NCI-H2171 (cell line): ENCODE measurements around the gene ANXA11.
"Not testable (repeated sequence)": the region's sequence is repeated elsewhere in the genome, so short reads cannot be mapped to it uniquely, and the experiment has no call there.

Source experiments
- DNase-seq: peaks from one replicate; lab custom pipeline; 2025; lab: John Stamatoyannopoulos, UW

The ANXA11 gene

DNA sequence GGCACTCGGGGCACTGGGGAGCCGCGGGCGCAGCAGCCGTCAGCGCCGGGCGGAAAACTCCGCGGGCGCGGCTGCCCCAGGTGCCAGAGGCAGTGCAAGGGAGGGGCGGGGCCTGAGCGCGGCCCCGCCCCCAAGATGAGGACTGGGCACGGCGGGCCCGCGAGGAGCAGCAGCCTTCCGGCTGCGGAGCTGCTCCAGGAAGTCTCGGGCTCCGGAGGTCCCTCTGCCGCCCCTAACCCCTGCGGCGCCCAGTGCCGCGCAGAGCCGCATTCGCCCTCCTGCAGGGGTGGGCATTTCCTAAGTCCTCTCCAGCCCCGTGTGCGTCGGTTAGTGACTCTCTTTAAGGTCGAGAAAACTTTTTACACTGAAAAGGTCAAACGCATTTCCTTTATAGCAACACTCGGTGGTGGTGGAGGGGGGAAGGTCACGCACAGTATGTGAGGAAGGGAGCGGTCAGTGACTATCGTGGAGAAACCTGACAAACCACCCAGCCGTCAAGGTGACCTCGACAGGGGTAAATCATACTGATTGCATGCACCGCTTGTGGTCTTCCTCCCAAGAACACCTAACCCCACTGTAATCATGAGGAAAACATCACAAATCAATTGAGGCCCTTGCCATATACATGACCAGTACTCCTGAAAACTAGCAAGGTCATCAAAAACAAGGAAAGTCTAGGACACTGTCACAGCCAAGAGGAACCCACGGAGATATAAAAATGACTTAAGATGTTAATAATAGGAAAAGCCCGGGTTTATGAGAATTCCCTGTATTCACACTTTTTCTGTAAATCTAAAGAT, at the start of gene ANXA11:
Gene ANXA11, minus strand, starts transcription at position 61 of the 800 bp plus-strand sequence. CDS start 32,676 bp downstream, outside the sequence.
- peak; percentile 57 for DNase-seq

DNA sequence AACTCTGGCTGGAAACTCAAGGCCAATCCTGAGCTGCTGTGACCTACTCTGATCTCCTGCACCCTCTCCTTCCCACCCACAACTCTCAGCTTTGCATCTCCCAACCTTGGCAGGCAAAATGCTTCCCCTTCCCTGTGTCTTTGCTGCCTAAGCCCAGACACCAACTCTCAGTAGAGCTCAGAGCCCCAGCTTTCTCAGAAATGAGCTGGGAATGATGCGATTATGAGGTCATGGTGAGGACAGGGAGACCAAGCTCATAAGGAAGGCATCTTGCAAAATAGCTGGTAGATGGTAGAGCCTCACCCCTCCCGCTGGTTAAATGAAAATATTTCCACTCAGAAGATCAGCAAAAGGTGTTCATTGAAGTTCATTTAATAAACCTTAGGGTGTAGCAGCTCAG, 49.4 kb upstream of the ANXA11 start:
- not testable (repeated sequence) for DNase-seq

DNA sequence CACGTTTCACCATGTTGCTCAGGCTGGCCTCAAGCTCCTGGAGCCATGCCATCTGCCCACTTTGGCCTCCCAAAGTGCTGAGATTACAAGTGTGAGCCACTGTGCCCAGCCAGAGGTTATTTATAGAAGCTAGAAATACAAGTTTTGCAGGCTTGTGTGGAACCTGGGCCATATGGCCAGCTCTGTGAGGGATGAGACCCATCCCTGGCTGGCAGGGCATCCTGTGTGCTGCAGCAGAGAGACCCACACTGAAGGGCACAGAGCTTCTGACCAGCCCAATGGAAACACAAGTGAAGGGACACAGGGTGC, 48.6 kb upstream of the ANXA11 start:
- not testable (repeated sequence) for DNase-seq

DNA sequence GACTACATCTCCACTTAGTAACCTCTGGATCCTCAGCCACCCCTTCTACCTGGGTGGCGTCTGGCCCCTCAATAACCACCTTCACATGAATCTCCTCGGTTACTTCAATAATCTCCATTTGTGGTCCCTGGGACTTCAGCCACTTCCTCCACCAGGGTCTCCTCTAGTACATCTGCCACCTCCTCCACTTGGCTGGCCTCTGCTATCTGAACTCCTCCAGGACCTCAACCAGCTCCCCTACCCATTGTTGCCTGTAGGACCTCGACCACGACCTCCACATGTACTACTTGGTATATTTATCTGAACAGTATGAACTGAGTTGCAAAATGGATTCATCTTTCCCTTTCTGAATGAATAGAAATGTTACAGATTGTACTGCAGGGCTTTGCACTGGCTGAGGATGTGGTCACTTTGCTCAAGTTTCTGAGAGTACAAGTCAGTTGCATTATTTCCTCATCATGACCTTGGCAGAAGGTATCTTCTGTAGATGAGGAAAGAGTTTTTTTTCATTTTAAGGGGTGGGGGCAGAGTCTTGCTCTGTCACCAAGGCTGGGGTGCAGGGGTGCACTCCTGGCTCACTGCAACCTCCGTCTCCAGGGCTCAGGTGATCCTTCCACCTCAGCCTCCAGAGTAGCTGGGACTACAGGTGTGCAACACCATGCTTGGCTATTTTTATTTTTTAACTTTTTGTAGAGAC, 48.1 kb upstream of the ANXA11 start:
- DNase-seq, result no peak

DNA sequence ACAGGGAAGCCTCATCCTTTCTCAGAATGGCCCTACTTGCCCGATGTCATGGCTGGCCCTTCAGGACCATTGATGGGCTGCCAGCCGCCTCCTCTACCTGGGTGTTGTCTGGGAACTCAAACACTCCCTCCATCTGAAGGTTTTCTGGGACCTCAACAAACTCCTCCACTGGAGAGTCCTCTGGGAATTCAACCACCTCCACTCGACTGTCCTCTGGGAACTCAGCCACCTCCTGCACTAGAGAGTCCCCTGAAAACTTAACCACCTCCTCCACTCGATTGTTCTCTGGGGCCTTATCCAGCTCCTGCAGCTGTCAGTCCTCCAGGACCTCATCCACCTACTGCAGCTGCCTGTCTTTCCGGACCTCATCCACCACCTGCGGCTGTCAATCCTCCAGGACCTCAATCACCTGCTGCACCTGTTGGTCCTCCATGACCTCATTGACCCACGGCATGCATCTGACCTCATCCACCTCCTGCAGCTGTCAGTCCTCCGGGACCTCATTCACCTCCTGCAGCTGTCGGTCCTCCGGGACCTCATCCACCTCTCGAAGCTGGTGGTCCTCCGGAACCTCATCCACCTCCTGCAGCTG, 47.1 kb upstream of the ANXA11 start:
- no peak for DNase-seq

DNA sequence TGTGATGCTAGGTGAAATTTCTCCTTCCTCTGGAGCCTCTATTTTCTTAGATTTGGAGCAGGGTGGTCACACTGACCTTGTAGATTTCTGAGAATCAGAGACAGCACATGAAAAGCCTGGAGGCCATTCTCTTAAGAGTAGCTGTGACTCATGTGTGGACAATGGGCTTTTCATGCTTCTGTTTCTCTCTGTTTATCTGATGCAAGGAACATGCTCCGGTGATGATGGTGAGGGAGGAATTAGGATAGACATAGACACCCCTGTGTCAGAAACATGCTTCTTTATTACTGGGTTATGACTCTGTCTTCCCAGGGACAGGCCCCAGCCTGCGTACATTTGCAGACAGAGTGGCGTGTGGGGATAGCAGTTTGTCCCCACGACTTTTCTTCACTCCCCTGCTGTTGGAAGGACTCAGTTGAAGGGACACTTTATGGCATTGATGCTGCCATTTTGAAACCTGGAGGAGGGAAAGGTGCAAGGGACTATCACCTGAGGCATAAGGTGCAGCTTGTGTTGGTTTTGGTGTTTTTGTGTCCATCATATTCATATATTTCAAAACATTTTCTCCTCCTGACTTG, 46.5 kb upstream of the ANXA11 start:
- DNase-seq, result not testable (repeated sequence)

DNA sequence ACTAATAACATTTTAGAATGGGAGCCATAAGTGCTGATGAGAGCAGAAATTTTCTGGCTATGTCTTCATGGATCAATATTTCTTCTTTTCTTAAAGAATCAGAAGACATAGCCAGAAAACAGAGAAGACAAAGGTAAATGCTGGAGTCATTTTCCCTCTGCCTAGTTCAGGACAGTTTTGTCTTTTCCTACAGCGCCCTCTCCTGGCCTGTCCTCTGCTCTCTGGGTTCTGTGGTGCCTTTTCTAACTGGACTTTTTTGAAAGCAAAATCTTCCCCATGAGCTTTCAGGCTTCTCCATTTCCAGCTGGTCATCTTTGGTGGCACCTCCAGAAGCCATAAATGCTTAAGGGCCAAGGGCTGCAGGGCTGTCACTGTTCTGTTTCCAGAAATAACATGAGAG, 45.1 kb upstream of the ANXA11 start:
- not testable (repeated sequence) for DNase-seq

DNA sequence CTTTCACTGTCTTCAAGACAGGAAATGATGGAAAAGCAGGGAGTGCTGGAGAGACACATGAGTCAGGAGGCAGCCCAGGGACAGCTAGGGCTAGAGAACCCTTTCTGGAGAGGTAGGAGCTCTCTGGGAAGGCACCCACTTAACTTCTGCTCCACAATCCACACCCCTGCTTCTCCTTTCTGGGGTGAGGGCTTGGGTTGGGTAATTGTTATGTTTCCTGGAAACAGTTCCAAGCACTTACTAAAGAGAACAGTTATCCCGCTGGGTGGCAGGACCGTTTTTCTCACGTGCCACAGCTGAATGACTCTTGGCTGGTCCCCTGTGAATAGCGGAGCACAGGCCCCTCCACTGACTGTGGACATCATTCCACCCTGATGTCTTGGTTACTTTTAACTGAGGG, 44.6 kb upstream of the ANXA11 start:
- not testable (repeated sequence) for DNase-seq

DNA sequence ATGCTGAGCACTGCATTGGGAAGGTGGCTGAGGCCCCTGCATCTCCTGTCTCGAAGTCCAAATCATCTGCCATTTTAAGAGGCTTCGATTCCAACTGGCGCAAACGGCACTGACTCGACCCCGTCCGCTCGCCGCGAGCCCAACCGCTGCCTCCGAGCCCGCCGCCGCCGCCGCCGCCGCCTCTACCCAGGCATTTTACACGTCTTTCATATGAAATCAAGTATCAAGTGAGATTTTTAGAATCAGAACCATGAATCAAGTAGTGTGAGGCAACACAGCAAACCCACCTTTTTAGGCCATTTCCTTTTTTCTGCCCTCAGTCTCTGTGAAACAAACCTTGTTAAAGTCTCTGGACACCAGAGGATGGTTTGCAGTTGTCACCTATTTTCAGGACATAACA, 42.3 kb upstream of the ANXA11 start:
- not testable (repeated sequence) for DNase-seq

DNA sequence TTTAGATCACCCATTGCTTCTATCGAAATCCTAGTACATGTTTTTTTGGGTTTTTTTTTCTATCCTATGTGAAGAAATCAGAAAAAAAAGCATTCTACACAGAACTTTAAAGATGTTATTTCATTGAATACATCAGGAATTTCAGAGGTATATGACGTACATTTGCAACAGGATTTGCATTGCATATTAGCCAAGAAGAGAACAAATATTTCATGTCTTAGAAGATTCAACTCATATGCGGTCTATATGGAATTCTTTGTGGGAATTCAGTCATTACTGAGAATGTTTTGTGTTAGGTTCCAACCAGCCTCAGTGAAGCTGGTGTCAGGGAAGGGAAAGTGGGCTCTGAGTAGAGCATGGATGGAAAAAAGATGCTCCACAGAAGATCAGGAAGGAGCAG, 39.0 kb upstream of the ANXA11 start:
- DNase-seq, result not testable (repeated sequence)

DNA sequence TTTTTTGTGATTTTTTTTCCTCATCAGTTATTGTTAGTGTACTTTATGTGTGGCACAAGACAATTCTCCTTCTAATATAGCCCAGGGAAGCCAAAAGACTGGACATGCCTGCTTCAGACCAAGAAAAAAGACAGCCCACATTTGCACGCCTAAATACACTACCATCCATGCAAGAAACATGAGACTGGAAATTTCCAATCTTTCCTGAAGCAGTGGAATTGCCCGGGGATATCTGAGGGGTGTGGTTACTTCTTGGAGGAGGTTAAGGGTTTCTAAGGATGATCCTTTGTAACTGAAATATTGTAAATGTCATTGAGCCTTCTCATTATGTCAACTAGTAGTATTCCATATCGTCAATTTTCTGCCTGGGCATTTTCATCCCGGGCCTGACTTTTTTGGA, 37.0 kb upstream of the ANXA11 start:
- not testable (repeated sequence) for DNase-seq

DNA sequence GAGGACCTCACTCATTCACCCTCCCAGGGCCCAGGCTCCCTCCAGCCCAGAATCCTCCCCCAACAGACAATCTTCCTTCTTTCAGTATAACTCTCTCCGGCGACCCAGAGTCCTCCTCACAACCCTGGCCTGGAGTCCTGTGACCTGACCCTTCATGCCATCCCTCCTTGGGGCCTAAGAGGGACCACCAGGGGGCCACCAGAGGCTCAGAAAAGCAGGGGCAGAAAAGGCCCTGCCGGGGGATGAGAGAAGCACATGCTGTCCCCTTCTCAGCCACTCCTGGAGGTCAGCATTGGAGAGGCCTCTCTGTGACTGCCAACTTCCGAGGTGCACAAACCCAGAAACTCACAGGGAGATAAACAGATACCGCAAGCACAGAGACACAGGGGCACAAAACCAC, 31.1 kb upstream of the ANXA11 start:
- DNase-seq, result not testable (repeated sequence)

DNA sequence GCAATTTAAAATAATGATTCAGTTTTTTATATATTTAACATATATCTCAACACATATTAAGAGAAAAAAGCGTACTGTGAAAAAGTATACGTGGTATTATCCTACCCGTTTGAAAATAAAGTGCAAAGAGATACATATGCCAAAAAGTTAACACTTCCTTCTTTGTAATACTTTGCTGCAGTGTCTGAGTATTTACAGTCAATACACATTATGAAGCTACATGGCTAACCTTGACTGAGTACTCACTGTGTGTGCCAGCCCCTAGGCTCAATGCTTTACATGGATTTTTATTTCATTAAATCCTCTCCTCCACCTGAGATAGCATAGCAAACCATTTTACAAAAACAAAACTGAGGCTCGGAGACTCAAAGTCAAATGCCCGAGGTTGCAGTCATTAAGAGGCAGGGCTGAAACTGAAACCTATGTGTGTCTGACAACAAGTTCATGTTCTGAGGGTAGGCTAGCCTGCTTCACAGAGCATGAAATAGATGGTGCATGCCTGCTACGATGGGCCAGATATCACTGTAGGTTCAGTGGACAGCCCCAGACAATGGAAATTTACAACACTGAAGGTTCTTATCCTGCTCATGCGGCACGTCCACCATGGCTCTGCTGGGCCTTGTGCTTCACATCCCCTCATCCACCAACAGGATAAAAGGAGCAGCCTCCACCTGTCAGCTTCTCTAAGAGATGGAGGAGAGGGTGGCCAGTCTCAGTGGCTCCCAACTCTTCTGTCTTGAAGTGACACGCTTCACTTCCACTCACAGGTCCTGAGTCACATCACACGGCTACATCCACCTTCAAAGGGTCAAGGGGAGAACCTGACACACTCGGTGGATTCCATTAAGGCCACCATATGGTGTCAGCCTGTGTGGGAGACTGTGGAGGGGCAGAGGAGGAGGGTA, 29.2 kb upstream of the ANXA11 start:
- not testable (repeated sequence) for DNase-seq

DNA sequence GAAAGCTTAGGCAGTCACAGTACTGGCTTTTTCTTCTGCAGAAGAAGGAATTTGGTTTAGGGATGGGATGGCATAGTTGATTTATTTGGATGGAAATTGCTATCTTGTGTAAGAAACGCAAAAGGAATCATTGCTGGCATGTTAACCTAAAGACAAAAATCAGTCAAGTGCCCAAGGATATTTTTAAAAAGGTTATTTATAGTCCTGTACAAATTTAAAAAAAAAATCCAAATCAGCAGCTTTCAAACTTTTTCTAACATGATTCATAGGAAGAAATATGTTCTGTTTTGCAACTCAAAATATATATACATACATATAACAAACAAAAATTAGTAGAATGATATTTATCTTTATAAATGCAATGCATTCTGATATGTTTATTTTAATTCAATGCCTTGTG, 28.5 kb upstream of the ANXA11 start:
- not testable (repeated sequence) for DNase-seq

DNA sequence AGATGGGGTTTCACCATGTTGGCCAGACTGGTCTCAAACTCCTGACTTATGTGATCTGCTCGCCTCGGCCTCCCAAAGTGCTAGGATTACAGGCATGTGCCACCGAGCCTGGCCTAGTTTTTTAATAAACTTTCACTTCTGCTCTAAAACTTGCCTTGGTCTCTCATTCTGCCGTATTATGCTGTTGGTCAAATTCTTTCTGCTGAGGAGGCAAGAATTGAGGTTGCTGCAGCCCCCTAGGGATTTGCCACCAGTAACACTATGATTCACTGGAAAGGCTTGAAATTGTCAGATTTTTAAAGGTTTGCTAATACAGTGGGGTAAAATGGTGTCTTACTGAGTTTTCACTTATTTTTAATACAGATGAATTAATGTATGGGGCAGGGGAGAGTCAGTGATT, 21.4 kb upstream of the ANXA11 start:
- DNase-seq, result not testable (repeated sequence)

DNA sequence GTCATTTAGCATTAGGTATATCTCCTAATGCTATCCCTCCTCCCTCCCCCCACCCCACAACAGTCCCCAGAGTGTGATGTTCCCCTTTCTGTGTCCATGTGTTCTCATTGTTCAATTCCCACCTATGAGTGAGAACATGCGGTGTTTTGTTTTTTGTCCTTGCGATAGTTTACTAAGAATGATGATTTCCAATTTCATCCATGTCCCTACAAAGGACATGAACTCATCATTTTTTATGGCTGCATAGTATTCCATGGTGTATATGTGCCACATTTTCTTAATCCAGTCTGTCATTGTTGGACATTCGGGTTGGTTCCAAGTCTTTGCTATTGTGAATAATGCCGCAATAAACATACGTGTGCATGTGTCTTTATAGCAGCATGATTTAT, 17.7 kb upstream of the ANXA11 start:
- DNase-seq, result not testable (repeated sequence)

DNA sequence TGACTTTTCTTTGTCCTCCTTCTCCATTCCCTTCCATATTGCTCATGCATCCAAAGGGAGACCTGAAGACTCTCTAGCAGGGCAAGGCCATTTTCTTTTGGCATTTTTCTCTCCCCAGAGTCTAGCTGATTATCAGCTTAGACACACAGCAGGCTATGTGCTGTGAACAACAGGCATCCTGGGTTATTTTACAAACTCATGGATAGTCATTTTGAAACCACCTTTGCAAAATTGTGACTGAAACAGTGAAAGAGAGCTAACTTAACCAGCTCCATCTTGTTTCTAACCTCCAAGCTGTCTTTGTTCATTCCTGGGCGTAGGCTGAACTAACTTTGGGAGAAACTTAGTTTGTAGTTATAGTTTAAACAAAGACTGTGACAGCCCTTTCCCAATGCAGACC, 13.5 kb upstream of the ANXA11 start:
- not testable (repeated sequence) for DNase-seq

DNA sequence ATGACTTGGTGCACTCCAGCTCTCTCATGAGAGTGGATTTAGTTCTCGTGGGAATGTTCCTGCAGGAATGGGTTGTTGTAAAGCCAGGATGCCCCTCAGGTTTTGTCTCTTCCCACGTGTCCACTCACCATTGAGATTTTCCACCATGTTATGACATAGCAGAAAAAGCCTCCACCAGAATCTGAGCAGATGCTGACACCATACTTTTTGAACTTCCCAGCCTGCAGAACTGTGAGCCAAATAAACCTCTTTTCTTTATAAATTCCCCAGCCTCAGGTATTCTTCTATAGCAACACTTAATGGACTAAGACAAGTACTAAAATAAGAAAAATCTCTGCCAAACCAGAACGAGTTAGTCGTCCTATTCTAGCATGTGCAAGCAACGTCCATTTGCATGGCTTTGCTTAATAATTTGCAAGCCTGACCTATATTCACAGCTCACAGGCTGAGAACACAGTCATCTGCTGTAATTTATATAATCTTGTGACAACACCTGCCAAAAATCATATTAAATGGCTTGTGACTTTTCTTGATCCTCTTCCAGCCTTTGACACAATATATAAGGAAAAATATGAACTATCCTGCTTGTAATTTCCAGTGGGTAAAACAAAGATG, 9.1 kb upstream of the ANXA11 start:
- DNase-seq, result not testable (repeated sequence)

DNA sequence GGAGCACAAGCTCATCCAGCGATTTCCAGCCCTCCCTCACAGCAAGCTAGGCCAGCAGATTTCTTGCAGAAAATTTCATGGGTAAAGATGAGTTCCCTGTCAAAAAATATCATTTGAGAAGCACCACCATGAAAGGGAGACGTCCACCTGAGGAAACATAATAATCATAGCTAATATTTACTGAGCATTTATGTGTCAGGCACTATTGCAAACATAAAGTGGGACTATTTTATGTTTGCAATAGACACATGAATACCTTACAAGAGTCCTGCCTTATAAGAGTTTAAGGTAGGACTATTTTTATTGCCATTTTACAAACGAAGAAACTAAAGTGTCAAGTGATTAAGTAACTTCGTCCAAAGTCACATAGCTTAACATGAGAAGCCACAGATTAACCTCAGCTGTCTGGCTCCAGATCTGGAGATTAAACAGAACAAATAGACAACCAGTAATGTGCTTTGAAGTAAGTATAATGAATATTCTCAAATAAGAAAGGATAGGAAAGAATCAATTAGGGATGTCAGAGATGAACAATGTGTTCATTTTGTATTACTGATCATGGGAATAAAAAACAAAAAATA, 7.3 kb upstream of the ANXA11 start:
- not testable (repeated sequence) for DNase-seq

DNA sequence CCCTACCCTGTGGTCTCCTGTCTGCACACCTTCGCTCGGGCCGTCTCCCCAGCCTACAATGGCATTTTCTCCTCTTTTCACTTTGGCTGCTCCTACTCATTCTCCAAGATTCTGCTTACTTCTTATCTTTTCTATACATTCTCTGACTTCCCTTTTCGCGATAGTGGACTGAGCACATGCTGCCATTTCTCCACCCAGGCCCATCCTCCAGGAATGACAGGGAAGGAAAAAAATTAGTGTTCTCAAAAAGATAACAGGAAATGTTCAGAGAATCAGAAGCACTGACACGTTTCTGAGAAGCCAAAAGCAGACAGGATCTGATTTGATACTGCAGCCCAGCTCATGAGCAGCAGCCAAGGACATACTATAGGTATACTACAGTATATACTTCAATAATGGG, 6.4 kb upstream of the ANXA11 start:
- DNase-seq, result no peak

DNA sequence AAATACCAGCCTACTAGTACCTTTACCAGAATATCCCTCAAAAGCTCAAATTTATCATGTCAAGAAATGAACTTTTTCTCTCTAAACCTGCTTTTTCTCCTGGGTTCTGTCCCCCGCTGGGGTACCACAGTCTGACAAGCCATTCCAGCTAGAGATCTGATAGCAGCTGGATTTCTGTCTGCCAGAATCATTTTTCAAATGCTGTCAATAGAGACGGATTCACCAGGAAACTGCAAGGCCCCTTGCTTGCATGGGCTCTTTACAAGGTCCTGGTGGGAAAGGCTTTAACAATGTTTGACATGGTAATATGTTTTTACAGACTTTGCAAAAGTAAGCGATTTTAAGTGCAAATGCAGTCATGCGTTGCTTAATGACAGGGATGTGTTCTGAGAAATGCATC, 4.9 kb upstream of the ANXA11 start:
- no peak for DNase-seq
